Endothelial cell of hepatic sinusoid (primary cell): ENCODE measurements around the gene PSMC3IP.

Experiments used
- in situ Hi-C: cut with HindIII; loops from 2 replicates; pipeline ENCODE4 v1.10.0; 2017; ENCODE audit warnings: low sequenced_read_pairs

Gene PSMC3IP, protein sequence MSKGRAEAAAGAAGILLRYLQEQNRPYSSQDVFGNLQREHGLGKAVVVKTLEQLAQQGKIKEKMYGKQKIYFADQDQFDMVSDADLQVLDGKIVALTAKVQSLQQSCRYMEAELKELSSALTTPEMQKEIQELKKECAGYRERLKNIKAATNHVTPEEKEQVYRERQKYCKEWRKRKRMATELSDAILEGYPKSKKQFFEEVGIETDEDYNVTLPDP

DNA sequence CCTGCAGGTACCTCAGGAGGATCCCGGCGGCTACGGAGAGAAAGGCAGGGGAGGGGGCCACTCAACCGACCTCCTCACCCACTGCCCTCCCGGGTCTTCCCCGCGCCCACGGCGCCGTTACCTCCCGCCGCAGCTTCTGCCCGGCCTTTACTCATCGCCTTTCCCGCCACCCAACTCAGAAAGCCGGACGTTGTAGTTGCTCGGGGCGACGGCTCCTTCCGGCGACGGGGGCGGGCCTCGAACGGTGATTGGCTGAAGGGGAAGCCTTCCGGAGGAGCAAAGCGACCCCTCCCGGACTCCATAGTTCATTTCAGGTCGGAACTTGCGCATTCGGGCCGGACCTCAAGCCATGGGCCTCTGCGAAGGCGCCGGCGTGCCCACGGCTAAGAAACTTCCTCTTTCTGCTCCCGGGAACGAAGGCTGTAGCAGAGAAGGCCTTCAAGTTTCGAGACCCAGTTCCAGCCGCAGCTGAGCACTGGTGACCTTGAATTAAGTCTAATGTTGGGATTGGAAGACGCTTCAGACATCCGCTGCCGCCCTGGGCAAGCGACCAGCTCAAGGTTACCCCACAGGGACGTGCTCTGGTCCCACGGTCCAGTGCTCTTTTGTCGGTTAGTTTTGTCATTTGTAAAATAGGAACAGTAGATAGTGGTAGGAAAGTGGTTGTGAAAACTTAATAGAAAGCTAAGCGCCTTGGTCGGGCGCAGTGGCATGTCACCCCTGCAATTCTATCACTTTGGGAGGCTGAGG, at the start of gene PSMC3IP:
Gene PSMC3IP (minus strand): TSS at position 198 of the 750 bp plus-strand sequence. CDS start 43 bp downstream, at position 155.
- in situ Hi-C loops, result loop anchor here (10.0 kb wide), 1 partner anchor 107 kb away; the partner anchor contains the start of genes CCR10 and CNTNAP1

DNA sequence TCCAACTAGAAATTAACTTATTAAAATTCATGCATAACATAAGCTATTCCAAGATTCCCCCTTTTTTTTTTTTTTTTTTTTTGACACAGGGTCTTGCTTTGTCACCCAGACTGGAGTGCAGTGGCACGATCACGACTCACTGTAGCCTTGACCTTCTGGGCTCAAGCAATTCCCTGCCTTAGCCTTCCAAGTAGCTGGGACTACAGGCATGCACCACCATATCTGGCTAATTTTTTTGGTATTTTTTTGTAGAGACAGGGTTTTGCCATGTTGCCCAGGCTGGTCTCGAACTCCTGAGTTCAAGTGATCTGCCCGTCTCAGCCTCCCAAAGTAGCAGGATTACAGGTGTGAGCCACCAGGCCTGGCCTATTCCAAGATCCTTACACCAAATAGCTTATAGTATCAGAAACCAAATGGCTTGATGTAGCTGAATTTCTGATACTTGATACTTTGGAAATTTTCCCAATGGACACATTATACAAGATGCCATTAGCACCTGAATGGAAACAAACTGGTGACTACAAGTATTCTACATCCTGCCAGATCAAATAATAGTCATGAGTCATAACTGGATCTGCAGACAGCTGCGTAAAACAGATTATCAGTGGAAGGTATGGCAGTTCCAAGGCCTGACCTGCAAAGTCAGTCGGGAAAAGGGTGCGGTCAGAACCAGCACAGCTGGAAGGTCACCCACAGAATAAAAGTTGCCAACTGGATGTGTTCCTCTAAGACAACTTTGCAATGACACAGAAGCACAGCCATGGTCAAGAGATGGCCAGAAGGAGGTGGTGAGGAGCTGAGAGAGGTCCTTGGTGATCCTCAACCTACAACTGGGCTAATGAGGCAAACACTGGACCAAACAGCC, 46.4 kb upstream of the PSMC3IP start:
- in situ Hi-C loops, result loop anchor here (25.0 kb wide), 1 partner anchor 313 kb away; no protein-coding TSS in a partner anchor

DNA sequence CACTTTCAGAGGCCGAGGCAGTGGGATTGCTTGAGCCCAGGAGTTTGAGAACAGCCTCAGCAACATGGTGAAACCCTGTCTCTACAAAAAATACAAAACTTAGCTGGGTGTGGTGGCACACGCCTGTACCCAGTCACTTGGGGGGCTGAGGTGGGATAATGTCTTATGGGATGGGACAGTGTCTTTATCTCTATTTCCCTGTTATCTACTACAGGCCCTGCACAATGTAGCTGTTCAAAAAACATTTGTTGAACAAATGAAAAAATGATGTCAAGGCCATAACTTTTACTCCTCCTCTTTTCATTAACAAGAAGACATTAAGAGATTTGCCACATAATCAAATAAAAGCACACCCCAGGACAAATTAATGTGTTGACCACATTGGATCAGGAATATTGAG, 45.7 kb upstream of the PSMC3IP start:
- in situ Hi-C loops, result loop anchor here (25.0 kb wide), 1 partner anchor 314 kb away; no protein-coding TSS in a partner anchor

DNA sequence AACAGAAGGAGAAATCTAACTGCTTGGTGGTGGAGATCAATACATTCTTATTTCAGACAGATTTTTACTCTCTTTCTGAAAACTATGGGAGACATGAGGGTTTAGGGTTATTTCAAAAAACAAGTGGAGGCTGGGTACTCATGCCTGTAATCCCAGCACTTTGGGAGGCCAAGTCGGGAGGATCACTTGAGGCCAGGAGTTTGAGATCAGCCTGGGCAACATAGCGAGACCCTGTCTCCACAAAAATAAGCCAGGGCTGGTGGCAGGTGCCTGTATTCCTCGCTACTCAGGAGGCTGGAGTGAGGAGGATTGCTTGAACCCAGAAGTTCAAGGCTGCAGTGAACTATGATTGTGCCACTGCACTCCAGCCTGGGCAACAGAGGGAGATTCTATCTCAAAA, 44.5 kb upstream of the PSMC3IP start:
- in situ Hi-C loops, result loop anchor here (25.0 kb wide), 1 partner anchor 315 kb away; no protein-coding TSS in a partner anchor

DNA sequence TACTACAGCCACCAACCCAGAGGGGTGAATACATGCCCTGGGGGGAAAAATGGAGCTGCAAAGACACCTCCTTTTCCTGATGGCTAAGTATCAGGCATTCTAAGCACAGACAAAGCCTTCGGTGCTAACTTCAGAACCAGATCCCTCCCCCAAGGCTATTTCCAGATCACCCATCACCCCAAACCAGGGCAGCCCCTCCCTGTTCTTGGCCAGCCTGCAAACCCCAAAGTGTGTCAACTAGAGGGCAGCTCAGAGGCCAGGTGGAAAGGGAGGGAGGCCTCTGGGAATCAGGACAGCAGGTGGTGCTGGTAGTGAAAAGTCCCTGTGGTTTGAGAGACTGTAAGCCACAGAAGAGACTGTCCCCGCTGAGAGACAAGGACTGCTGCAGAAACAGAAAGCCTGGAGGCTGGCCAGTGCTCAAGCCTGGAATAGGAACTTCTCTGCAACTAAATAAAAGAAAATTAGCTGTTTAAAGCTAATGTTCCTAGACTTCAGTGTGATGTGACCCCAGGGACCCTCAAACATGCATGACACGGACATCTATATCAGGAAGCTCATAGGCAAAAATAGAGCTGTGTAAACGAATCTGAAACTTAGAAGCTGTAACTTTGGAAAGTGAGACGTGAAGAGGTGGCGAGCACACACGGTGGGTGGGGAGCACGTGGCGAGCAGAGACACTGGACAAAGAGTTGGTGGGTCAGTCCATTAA, 41.1 kb upstream of the PSMC3IP start:
- in situ Hi-C loops, result loop anchor here (25.0 kb wide), 1 partner anchor 319 kb away; no protein-coding TSS in a partner anchor

DNA sequence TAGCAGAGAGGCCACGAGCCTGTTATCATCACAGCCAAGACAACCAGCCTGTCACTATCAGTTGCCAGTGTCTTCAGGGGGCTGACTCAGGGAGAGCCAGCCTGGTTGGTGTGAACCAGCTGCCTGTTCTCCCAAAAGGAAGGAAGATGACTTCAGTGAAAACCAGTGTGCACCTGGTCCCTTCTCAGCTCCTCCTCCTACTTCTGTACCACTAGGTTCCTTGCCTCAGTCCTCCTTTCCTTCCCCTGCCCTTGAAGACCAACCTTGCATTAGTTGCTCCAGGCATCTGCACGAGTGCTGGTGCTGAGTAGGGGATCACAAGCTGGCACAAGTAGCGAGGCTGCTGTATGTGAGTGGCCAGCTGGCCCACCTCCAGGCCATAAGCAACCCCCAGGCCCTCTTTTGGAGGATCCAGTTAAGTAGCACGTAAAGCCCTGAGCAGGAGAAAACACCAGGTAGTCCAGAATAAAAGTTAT, 40.5 kb upstream of the PSMC3IP start:
- in situ Hi-C loops, result loop anchor here (25.0 kb wide), 1 partner anchor 319 kb away; no protein-coding TSS in a partner anchor

DNA sequence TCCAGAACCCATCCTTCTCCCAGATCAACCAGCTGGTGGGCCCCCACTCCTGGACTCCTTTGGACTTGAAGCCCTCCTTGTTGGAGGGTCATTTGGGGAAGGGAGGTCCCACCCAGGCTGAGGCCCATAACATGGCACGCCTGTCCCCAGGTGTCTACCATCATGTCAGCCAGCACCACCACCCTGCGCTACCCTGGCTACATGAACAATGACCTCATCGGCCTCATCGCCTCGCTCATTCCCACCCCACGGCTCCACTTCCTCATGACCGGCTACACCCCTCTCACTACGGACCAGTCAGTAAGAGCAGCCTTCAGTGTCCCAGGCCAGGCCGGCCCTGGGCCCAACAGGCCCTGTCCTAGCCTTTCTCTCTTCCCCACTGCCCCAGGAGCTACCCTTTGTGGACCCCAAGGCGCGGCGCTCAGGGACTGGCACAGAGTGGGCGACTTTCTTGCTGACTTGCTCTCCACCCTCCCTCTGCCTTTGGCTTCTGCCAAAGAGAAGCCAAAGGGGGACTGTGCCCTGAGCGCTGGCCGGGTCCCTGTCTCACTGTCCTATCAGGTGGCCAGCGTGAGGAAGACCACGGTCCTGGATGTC, 36.3 kb upstream of the PSMC3IP start:
- in situ Hi-C loops, result loop anchor here (25.0 kb wide), 1 partner anchor 324 kb away; no protein-coding TSS in a partner anchor

DNA sequence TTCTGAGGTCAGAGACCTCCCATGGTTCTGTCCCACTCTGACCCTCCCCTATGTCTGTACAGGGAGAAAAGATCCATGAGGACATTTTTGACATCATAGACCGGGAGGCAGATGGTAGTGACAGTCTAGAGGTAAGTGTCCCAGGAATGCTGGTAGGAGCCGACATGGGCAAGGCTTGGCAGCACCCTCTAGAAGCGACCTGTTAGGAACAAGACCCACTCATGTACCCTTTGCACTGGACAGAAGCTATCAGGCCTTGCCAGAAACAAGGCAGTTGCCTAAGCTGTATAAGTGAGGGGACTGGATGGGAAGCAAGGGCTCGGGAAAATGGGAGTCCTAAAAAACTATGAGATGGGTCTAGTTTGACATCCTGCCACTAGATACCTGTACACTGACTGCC, 34.5 kb upstream of the PSMC3IP start:
- in situ Hi-C loops, result loop anchor here (25.0 kb wide), 1 partner anchor 325 kb away; no protein-coding TSS in a partner anchor

DNA sequence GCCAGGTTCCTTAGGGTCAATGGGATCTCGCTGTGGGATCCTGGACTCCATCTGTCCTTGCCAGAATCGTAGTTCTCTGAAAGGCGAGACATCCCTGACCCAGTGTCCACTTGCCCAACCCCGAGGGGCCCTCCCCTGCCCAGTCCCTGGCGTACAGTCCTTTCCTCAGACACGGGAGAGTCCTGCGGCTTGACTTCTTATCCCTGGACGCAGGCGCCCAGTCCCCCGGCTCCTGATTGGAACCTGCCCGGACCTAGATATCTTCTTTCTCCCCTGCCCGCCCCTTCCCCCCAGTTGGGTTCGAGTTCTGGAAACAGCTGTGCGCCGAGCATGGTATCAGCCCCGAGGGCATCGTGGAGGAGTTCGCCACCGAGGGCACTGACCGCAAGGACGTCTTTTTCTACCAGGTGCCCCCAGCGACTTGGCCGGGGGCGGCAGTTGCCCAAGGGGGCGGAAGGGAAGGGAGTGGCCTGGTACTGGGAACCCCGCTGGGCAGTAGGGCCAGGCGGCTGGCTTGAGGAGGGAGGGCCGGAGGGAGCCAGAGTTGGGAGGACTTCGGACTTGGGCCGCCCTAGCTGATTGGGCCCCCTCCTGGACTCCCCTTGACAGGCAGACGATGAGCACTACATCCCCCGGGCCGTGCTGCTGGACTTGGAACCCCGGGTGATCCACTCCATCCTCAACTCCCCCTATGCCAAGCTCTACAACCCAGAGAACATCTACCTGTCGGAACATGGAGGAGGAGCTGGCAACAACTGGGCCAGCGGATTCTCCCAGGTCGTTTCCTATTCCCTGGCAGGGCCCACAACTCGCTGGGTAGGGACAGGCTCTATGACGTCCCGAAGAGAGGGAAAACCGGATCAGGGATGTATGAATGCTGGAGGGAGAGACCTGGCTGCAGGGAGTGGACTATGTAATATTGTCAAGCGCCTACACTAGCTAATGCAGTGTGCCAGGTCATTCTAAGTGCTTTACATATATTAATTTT, 32.6 kb upstream of the PSMC3IP start:
- in situ Hi-C loops, result loop anchor here (5.0 to 25.0 kb wide), 2 partner anchors 52 to 327 kb away; no protein-coding TSS in a partner anchor

DNA sequence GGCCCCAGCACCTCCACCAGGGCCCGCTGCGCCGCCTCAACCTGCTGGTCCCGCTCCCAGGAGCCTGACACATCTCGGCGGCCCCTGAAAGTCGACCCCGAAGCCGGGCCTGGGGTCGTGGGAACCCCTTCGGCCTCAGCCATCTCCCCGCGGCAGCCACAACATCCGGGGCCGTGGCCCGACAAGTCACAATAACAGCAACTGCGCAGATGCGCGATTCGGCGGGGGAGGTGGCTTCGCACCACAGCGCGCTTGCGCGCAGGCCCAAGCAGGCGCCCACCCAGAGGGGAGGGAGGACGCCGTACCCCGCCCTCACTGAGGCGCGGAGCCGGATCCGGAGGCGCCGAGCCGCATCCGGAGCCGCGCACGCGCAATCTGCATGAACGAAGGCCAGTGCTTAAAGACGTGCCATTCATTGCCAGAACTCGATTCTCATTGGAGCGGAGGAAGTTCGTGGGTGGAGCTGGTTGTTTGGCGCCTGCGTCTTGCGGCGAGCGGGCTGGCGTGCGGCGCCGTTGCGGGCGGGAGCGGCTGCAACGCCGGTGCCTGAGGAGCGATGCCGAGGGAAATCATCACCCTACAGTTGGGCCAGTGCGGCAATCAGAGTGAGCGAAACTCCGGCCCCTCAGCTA, 31.8 kb upstream of the PSMC3IP start, which contains the start of the genes RETREG3 and TUBG1:
Gene RETREG3 (minus strand): TSS at position 193 of the 632 bp plus-strand sequence. CDS start 50 bp downstream, at position 143.
Gene TUBG1 (plus strand): TSS at position 502 of the 632 bp plus-strand sequence. CDS start 55 bp downstream, at position 557.
- in situ Hi-C loops, result loop anchor here (5.0 to 25.0 kb wide), 2 partner anchors 53 to 328 kb away; no protein-coding TSS in a partner anchor

DNA sequence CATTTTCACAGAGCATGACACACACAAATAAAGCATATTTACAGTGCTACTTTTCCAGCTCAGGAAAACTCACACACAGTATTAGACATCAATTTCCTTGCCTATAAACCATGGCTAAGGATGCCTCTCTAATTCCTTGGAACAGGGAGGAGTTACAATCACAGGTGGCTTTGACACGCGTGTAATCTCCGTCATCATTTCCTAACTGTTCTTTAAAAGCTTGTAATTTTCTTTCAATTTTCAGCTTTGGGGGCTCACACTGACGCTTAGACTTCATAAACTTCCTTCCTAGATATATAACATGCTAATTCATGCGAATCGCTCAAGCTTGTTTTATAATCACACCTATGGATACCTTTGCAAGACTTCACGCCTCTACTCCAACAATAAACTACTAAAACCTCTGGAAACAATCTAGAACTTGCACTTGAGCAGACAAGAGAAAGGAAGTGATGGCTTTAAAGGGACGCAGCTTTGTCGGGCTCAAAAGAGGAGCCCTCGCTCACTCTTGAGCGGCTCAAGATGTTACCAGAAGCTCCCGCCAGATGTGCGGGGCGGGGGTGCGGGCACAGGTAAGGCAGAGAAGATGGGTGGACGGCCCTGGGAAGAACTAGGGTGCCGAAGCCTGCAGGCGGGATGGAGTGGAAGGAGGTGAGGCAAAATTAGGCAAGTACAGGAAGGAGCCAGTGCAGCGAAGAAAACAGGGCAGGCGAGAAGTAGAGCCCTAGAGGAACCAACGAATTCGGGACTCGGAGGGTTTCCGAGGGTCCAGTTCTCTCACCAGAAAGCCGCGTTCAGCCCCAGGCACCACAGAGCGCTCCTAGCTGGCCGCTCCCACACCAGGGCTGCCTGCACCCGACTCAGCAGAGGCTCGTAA, 31.0 kb upstream of the PSMC3IP start:
- in situ Hi-C loops, result loop anchor here (5.0 to 25.0 kb wide), 2 partner anchors 54 to 329 kb away; no protein-coding TSS in a partner anchor

DNA sequence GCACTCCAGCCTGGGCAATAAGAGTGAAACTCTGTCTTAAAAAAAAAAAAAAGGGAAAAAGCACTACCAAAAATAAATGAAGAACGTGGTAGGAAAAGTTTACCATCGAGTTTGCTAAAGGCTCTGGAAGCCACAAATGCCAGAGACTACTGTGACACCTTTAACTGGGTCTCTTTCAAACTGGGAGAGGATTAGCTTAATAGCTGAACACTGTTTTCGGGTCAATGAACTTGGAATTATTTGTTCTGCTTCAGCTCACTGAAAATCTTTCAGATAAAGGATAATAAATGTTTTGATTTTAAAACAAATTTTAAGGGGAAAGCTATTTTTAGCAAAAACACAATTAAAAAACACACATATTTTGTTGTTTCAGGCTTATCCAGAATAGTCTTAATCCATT, 30.2 kb upstream of the PSMC3IP start:
- in situ Hi-C loops, result loop anchor here (5.0 to 25.0 kb wide), 2 partner anchors 55 to 330 kb away; no protein-coding TSS in a partner anchor

DNA sequence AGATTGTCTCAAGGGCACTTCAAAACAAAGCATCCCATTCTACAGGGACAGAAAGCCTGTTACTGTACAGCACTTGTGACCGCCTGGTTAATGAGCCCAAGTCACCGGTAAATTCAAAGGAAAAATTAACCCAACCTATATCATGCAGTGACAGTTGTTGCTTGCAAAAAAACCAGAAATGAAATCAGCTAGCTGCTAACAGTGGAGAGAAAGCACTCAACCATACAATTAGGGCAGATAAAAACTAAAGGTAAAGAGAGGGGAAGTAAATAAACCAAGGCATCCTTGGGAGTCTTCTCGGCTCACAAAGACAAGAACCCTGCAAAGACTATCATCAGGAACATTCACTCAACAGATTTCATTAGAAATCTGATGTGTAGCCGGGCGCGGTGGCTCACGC, 25.8 kb upstream of the PSMC3IP start:
- in situ Hi-C loops, result loop anchor here (25.0 kb wide), 1 partner anchor 334 kb away; no protein-coding TSS in a partner anchor

DNA sequence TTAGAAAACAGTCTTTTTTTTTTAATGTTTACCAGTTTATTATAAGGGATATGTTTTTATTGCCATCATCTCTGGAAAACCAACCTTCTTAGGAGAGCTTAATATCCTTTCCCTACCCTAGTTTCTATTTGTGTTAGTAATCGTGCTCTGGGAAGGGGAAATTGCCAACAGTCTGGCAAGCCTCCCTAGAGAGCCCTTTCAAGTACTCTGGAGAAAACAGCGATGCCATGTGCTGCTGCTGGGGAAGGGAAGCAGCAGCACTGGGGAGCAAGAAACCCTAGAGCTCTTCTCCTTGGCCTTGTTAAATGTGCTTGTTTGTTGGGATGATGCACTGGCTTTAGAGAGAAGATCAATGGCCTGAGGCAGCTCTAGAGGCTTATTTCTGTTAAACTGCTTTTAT, 21.4 kb upstream of the PSMC3IP start:
- in situ Hi-C loops, result no loop called here

DNA sequence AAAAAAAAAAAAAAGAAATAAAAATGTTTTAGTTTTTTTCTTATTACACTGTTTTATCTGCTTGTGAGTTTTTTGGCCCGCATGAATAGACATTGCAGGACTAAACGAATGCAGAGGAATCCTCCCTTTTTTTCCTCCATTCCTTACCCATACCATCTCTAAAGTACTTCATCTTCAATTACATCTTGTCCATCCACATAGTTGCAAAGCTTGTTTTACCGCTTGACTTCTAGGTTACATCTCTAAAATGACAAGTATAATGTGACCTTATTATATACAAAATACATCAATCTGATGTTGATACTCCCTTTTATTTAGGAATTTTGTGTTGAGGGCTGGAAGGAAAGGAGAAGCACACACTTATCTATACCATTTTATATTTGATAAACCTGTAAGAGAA, 18.9 kb upstream of the PSMC3IP start:
- in situ Hi-C loops, result no loop called here

DNA sequence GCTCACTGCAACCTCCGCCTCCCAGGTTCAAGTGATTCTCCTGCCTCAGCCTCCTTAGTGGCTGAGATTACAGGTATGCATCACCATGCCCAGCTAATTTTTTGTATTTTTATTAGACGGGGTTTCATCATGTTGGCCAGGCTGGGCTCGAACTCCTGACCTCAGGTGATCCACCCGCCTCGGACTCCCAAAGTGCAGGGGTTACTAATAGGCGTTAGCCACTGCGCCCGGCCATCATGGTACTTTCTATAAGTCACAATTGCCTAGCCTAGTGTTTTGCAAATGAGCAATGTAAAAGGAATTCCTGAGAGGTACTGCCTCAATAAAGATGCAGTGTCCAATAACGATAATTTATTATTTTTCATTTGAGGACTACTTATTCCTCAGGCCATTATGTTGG, 13.9 kb upstream of the PSMC3IP start:
- in situ Hi-C loops, result no loop called here
